ENCODE data around the gene ARRDC2. TPM values are rescaled to one million over a fixed set of nuclear protein-coding genes. Genes with fewer than 3 reads are reported as not detected.

The ARRDC2 gene
- total and polyA plus RNA-seq, 2 donors from 2014 or later = 20.8 to 68.4 TPM

DNA sequence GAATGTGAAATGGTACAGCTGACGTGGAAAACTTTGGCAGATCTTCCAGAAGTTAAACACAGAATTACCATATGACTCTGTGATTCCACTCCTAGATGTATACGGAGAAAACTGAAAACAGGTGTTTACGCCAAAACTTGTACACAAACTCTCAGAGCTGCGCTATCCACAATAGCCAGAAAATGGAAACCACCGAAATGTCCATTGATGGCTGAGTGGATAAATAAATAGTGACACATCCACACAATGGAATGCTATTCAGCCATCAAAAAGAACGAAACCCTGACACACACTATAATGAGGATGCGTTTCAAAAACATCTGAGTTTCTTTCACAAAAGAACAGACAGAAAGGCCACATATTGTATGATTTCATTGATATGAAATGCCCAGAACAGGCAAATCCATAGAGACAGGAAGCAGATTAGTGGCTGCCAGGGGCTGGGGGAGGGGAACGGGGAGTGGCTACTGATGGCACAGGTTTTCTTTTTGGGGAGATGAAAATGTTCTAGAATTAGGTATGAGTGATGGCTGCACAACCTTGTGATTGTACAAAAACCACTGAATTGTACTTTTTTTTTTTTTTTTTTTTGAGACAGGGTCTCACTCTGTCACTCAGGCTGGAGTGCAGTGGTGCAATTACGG lies 45.7 kb downstream of the ARRDC2 start:
- FAIRE-seq (no peak), DNase-seq (no peak)
- Histone ChIP-seq H3K27me3 (ENCODE audit: control insufficient read depth, insufficient read depth, low read length) (peaks cover 3% of the 10 kb centered on the region), H3K36me3 (ENCODE audit: control insufficient read depth in 2 of 3, insufficient read depth in 3 of 3, low read length in 3 of 3) (no peaks in the 10 kb centered on the region), H3K4me3 (ENCODE audit: low read length in 3 of 3) (no peak overlapping the region), H3K9me3 (ENCODE audit: control insufficient read depth in 2 of 3, insufficient read depth in 1 of 3, low read length in 3 of 3) (no peaks in the 10 kb centered on the region), H3K4me1 (ENCODE audit: control insufficient read depth in 2 of 3, insufficient read depth in 2 of 3, low read depth in 1 of 3, low read length in 3 of 3) (peaks cover 0 to 9% (median 6%) of the 10 kb centered on the region in 3 donors), H3K27ac (ENCODE audit: low read depth in 2 of 2, low read length in 2 of 2) (no peak overlapping the region), H3K9ac (ENCODE audit: low read length in 3 of 3) (no peak overlapping the region)
- intact Hi-C loops (cut with DNase I) = no loop called here
- no peak for TF ChIP-seq CTCF (IDR thresholded peaks at IDR 0.05; ENCODE audit: borderline replicate concordance, extremely low read depth, insufficient read depth)

- DNase-seq (no peak), FAIRE-seq (no peak)
- TF ChIP-seq CTCF (IDR thresholded peaks at IDR 0.05; ENCODE audit: borderline replicate concordance, extremely low read depth, insufficient read depth) = no peak
- Histone ChIP-seq H3K27ac (ENCODE audit: low read depth in 2 of 2, low read length in 2 of 2) (no peak overlapping the region), H3K9me3 (ENCODE audit: control insufficient read depth in 2 of 3, insufficient read depth in 1 of 3, low read length in 3 of 3) (no peaks in the 10 kb centered on the region), H3K4me1 (ENCODE audit: control insufficient read depth in 2 of 3, insufficient read depth in 2 of 3, low read depth in 1 of 3, low read length in 3 of 3) (peaks cover 0 to 7% (median 4%) of the 10 kb centered on the region in 3 donors), H3K9ac (ENCODE audit: low read length in 3 of 3) (no peak overlapping the region), H3K36me3 (ENCODE audit: control insufficient read depth in 2 of 3, insufficient read depth in 3 of 3, low read length in 3 of 3) (no peaks in the 10 kb centered on the region), H3K27me3 (ENCODE audit: control insufficient read depth, insufficient read depth, low read length) (peaks cover 1% of the 10 kb centered on the region), H3K4me3 (ENCODE audit: low read length in 3 of 3) (no peak overlapping the region)
- intact Hi-C loops (cut with DNase I) = loop anchor here (5.0 kb wide), 1 partner anchor 49 kb away; the partner anchor contains the start of gene ARRDC2
Measured at GRCh38 chr19:18055967-18056366, 48.0 kb downstream of the ARRDC2 start.

DNA sequence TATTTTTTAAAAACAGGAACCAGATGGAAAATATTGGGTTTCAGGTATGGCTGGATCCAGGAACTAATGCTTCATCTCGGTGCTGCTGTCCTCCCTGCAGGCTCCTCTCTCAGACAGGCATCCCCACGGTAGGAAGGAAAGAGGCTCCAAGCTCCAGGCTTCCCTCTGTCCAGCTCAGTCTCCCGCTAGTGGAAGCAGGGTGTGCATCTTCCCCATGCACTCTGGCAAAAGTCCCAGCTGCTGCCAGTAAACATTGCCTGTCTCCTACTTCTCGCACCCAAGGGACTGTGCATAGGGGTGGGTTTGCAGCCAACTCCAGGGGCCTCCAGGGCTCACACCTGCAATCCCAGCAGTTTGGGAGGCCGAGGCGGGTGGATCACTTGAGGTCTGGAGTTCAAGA lies 49.6 kb downstream of the ARRDC2 start:
- no peak overlapping the region for H3K4me3 ChIP-seq (ENCODE audit: low read length in 3 of 3)
- H3K9me3 ChIP-seq (ENCODE audit: control insufficient read depth in 2 of 3, insufficient read depth in 1 of 3, low read length in 3 of 3) = no peaks in the 10 kb centered on the region
- no peak for TF ChIP-seq CTCF (IDR thresholded peaks at IDR 0.05; ENCODE audit: borderline replicate concordance, extremely low read depth, insufficient read depth)
- H3K4me1 ChIP-seq (ENCODE audit: control insufficient read depth in 2 of 3, insufficient read depth in 2 of 3, low read depth in 1 of 3, low read length in 3 of 3) = peaks cover 0 to 4% (median 2%) of the 10 kb centered on the region in 3 donors
- DNase-seq (no peak), FAIRE-seq (no peak)
- H3K27me3 ChIP-seq (ENCODE audit: control insufficient read depth, insufficient read depth, low read length) = no peaks in the 10 kb centered on the region
- no peak overlapping the region for H3K9ac ChIP-seq (ENCODE audit: low read length in 3 of 3)
- H3K36me3 ChIP-seq (ENCODE audit: control insufficient read depth in 2 of 3, insufficient read depth in 3 of 3, low read length in 3 of 3) = no peaks in the 10 kb centered on the region
- H3K27ac ChIP-seq (ENCODE audit: low read depth in 2 of 2, low read length in 2 of 2) = peak overlapping the region in 1 of 2 donors; percentile 69
- intact Hi-C loops (cut with DNase I) = loop anchor here (5.0 kb wide), 1 partner anchor 50 kb away; the partner anchor contains the start of gene ARRDC2

Measured in kidney (tissue), 14 donors.